SH-SY5Y (cell line): Measurements from ENCODE around the gene ANTXR1.

Source experiments
- GATA2 ChIP-seq: IDR thresholded peaks from 2 replicates; pipeline ENCODE4 v1.6.1; 2011; ENCODE audit warnings: mild to moderate bottlenecking, low read depth, low read length
- GATA3 ChIP-seq: IDR thresholded peaks from 2 replicates; pipeline ENCODE4 v1.6.1; 2011; ENCODE audit warnings: low read depth, mild to moderate bottlenecking, low read length, moderate library complexity

The ANTXR1 gene

DNA sequence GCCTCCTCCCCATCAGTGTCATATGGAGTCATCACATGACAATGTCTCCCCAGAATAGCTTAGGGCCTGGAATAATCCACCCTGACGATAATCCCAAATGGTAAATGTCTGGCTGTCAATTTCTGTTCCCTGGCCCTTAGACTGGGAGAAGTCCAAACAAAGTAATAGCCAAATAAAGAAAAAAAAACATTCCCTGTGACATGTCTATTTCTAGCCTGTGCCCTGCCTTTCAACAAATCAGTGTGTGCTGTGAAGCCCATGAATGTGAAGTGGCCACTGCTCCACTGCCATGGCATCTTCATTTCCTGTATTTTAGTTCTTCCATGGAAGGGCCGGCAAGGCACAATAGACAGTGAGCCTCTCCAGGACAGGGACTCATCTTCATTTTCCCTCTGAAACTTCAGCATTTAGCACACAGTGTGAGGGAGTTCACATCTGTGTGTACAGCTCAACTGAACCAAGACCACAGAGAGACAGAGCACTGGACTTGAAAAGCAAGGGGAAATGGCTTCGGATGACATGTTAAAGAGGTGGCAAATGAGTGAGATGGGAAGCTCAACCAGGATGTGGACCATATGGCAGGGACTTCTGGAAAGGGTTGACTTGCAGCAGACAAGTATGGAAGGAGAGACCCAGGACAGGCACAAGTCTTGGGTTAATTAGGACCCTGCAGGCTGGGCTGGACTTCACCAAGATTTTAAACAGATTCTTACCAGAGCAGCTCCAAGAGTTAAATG, 140.0 kb downstream of the ANTXR1 start:
- TF ChIP-seq GATA2 (no peak), GATA3 (no peak)

DNA sequence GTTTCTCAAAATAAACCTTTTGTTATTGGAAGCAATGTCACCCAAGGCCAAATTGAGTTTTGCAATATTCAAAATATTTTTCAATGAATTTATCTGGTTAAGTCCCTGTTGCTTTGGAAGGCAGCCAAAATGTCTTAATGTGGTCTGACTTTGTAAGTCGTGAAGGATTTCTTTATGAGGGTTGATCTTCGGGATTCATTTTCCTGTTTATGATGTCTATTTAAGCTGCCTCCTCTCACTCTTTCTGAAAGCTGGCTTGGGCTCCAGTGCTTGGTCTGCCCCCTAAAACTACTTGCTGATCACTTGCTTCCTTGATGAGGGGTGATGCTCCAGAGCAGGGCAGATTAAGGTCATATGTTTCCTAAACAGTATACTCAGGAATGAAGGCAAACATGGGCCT, 141.1 kb downstream of the ANTXR1 start:
- TF ChIP-seq GATA2 (no peak), GATA3 (no peak)

DNA sequence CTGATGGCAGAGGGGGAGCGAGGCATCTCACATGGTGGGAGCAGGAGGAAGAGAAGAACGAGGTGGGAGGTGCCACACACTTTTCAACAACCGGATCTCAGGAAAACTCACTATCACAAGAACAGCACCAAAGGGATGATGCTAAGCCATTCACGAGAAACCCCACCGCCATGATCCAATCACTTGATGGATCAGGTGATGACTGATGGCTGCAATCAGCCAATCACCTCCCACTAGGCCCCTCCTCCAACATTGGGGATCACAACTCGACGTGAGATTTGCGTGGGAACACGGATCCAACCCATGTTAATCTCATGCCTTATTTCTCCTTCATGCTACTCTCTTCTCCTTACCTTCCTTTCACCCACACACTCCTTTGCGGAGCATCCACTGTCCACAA, 143.6 kb downstream of the ANTXR1 start:
- TF ChIP-seq GATA2 = no peak
- TF ChIP-seq GATA3 = no peak

DNA sequence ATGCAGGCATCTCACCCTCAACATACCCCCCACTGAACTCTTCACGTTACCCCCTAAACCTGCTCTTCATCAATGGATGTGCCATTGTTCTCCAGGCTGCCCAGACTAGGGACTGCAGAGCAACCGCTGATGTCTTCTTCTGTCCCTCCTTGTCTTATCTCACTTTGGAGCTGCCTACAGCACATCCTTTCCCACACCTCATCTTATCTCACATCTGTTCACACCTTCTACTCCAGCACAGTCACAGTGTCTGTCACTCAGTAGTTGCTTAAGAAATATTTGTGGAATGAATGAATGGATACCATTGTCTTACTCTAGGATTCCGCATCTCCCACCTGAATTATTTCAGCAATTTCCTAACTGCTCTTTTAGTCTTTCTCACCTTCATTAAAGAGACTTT, 144.5 kb downstream of the ANTXR1 start:
- TF ChIP-seq GATA2 (no peak), GATA3 (no peak)

DNA sequence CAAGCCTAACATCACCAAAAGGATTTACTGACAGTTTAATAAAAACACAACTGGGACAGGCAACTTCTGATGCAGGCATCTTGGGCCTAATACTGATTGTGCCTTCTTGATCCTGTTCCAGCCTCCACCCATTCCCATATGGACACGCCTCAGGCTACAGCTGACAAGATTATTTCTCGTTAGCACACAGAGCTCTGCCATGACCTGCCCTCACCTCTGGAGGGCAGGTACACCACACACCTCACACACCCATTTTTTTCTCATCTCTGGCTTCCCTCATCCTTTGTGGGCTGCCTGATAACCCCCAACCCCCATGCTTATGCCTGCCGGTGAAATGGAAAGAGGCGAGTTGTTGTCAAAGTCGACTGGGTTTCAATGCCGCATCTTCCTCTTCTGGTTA, 147.0 kb downstream of the ANTXR1 start:
- no peak for TF ChIP-seq GATA3
- TF ChIP-seq GATA2 = no peak

DNA sequence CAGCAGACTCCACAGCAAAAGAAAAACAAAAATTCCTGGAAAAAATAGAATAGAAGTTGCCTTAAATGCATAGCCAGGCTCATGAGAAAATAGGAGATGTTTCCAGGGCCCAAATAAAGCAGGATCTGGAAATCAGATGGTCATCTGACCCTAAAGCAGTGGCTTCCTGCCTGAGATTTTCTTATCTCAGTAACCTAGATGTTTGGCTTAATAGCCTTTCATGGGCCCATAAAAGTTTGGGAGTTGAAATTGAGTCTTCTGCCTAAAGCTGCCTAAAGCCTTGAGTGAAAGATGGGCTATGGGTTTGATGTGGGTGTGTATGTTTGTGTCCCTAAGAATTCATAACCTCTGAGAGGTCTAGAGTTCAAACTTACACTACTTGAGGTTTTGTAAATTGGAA, 149.1 kb downstream of the ANTXR1 start:
- TF ChIP-seq GATA2 (no peak), GATA3 (no peak)

DNA sequence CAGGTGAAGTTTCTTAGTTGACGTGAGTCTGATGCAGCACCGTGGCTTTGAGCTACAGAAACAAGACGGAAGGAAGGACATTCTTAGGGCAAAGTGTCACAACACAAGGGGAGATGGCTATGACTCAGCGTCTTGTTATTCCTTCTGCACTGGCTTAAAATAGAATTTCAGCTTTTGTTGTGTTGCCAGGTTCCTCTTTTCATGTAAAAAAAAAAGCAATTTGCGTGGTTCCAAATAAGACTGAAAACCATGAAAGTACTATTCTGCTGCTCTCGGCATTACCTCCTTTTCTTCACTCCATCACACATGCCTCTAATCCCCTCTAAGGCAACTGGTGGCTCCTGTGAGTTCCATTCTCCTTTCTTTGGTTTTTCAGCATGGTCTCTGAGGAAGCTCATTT, 150.1 kb downstream of the ANTXR1 start:
- TF ChIP-seq GATA2 (no peak), GATA3 (no peak)

DNA sequence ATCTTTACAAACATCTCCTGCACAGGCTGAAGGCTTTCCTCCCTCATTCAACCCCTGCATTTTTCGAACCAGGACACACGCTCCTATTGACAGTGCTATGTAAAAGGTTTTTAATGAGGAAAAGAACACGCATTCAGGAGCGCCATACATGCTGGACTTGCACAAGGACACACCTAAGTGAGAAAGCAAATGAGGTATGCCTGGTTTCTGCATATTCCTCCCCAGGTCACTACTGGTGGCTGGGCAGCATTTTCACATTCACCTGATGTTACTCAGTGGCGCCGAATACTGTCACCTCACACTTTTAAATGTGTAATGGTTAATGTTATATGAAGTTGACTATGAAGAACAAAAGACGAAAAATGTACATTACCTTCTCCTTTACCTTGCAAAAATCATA, 150.6 kb downstream of the ANTXR1 start:
- no peak for TF ChIP-seq GATA2
- TF ChIP-seq GATA3 = no peak

DNA sequence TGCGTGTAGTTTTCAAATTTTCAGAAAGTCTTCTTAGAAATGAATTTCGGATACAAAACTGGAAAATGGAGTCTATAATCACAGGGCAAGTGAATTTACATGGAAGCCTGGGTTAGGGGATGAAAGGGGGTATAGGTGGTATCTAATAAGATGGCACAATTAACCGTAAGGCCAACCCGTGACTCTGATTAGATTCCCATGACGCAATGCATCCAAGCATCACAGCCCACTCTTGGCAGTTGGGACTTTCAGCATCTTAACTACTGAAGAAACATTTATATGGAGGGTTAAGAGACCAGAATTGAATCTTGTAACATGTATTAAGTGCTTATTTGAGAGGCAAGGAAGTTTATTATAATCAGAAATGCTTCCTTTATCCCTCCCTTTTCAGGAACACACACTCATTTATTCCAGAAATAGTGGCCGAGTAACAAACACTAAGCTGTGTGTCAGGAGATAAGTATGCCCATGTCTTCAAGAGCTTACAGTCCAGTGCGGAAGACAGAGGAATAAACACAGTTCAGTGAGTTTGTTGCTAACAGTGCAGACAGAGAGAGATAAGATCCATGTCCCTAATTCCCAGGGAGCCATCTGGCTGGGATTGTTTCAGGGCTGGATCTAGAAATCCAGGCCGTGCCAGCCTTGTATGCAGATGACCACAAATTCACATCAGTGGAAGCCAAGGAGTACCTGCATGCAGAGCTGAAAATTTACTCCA, 151.2 kb downstream of the ANTXR1 start:
- TF ChIP-seq GATA3 = peak; percentile 86
- TF ChIP-seq GATA2 = peak; percentile 96

DNA sequence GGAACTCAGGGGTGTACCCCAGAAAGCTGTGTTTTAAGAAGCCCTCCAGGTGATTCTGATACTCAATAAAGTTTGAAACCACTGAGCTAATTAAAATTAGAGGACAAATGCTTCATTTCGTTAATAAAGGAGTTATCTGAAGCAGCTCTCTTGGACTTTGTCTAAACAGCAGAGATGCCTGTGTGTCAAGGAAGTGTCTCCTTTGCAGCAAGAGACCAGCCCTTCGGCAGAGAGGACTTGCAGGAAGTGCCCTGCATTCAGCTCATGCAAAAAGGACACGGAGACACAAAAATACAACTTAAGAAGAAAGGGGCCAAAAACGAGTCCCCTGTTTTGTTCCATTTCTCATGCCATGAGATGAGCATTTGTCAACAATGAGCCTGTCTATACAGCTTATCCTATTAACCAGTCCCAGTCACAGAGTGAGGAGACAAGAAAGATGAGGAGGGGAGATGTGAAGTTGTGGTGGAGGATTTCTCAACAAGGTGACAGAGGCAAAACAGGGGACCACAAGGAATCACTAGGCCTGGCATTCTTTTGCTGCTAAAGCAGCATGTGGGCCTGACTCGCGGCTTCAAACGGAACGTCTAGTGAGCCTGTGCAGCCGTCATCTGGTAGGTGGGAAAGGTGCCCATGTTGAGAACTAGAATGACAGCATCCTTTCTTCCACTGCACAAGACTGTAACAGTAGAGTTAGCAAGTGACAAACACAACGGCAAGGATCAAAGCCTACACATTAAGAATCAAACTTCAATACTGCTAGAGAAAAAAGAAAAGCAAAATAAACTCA, 152.3 kb downstream of the ANTXR1 start:
- TF ChIP-seq GATA2 (no peak), GATA3 (no peak)

DNA sequence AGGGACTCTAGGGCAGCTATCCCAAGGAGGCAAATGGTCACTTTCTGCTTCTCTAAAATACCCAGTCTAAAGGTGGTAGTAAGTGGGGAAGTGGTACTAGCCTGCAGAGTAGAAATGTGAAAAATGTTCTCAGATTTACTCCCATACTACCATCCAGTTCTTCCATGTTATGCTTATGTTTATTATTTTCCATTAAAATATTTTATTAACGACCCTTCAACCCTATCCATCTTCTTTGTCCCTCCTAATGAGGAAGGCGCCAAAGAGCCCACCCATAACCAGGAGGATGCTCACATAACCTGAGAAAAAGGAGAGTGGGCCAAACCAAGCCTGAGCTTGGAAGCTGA, 153.5 kb downstream of the ANTXR1 start:
- TF ChIP-seq GATA2 (no peak), GATA3 (no peak)

DNA sequence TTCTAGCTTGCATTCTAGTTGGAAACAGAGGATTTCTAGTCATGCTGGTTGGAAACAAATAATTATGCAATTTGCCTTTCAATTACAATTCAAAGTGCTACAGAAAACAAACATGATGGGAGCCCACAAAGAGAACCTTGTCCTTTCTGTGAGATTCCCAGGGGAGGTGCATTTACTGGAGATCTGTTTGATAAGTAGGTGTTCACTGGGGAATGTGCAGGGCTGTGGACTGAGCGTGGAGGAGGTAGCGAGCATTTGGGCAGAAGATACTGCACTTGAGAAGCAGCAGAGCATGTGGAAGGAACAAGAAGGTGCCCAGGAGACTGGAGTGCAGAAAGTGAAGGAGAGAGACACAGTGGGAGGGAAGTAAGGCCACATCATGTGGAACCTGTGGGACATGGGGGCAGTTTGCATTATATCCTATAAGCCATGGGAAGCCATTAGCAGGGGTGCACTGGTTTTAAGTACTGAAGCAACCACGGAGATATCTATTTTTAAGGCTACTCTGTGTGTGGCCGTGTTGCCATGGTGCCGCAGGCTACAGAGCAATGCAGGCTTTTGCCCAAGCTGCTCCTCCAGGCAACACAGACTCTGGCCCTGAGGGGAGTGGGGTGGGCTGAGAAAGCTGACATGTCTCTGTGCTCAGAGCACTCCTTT, 154.0 kb downstream of the ANTXR1 start:
- TF ChIP-seq GATA2 = no peak

DNA sequence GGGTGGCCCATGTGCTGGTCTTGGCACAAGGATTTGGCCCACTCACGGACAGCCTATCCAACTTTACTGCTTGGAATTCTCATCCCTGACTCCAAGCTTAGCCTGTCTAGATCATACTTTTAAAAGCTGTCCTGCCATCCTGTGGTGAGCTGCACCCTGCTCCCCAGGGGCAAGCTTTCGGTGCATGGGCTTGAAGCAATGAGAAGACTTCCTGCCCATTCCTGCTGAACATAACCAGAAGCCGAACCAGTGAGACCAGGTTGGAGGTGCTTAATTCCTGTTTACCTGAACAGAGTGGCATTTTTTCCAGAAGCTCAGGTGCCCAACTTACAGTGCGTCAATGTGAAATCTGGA, 154.5 kb downstream of the ANTXR1 start:
- TF ChIP-seq GATA3 = no peak
- no peak for TF ChIP-seq GATA2

DNA sequence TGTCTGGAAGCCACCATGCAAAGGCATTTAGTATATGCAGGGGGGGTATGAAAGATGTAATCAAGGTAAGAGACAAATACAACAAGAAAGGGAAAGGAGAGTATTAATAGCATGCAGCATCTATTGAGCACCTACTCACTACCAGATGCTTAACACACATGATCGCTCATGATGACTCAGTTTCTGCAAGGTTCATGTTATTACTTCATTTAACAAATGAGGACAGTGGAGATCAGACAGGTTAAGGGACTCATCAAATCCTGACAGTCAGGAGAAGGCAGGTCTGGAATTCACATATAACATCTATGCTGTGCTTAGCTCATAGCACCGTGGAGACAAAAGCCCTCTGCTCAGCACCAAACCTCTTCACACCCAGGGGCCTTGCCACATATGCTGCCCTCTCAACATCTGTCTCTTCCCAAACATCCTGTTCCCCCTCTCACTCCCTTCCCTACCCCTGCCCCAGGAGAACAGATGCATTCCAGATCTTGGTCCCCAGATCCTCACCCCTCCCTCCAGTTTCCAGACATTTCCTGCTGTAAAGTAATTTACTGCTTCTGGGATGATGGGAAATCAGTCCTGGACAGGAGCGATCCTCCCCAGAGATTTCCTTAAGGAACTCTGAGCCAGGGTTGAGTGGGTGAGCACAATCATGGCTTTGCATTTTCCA, 155.3 kb downstream of the ANTXR1 start:
- TF ChIP-seq GATA3 (no peak), GATA2 (no peak)
